ENCODE data around the gene MBTD1. TPM values are rescaled to one million over a fixed set of nuclear protein-coding genes. Genes with fewer than 3 reads are reported as not detected.
A peak's percentile ranks its signal among the peaks of the same experiment; 100 is the strongest.
"Not testable (repeated sequence)": the region's sequence is repeated elsewhere in the genome, so short reads cannot be mapped to it uniquely, and the experiment has no call there.

MBTD1 gene
- total and polyA plus RNA-seq, 5 donors, result 4.1 to 9.1 (median 6.2) TPM

GRCh38 chr17:51269991-51270390, 10.1 kb upstream of the MBTD1 start:
- Histone ChIP-seq H3K27me3 (ENCODE audit: control insufficient read depth, insufficient read depth) (no peaks in the 10 kb centered on the region), H3K4me1 (ENCODE audit: control insufficient read depth, insufficient read depth, low read length) (no peaks in the 10 kb centered on the region), H3K27ac (ENCODE audit: low read length) (no peak overlapping the region), H3K9me3 (ENCODE audit: control insufficient read depth, low read length) (no peaks in the 10 kb centered on the region), H3K4me3 (ENCODE audit: low read length) (no peak overlapping the region)
- intact Hi-C loops (cut with DNase I), result no loop called here
- WGBS, result 93% methylated on average over 6 of the region's 6 CpGs
- DNase-seq (no peak), ATAC-seq (no peak)

- 75% methylated on average over 4 of the region's 4 CpGs for WGBS
- H3K9me3 ChIP-seq (ENCODE audit: control insufficient read depth, low read length); H3K27ac ChIP-seq (ENCODE audit: low read length); H3K4me3 ChIP-seq (ENCODE audit: low read length); intact Hi-C loops (cut with DNase I); H3K4me1 ChIP-seq (ENCODE audit: control insufficient read depth, insufficient read depth, low read length); ATAC-seq; H3K27me3 ChIP-seq (ENCODE audit: control insufficient read depth, insufficient read depth); DNase-seq: not testable (repeated sequence)
Observed at GRCh38 chr17:51264466-51264865, 4.6 kb upstream of the MBTD1 start.

- Histone ChIP-seq H3K4me1 (ENCODE audit: control insufficient read depth, insufficient read depth, low read length) (peaks cover 7% of the 10 kb centered on the region), H3K27ac (ENCODE audit: low read length) (no peak overlapping the region), H3K27me3 (ENCODE audit: control insufficient read depth, insufficient read depth) (no peaks in the 10 kb centered on the region), H3K4me3 (ENCODE audit: low read length) (no peak overlapping the region), H3K9me3 (ENCODE audit: control insufficient read depth, low read length) (no peaks in the 10 kb centered on the region)
- intact Hi-C loops (cut with DNase I), result no loop called here
- WGBS, result 94% methylated on average over 3 of the region's 3 CpGs
- ATAC-seq (no peak), DNase-seq (no peak)
Observed at GRCh38 chr17:51263006-51263405, 3.2 kb upstream of the MBTD1 start.

- intact Hi-C loops (cut with DNase I), result no loop called here
- Histone ChIP-seq H3K9me3 (ENCODE audit: control insufficient read depth, low read length) (no peaks in the 10 kb centered on the region), H3K27me3 (ENCODE audit: control insufficient read depth, insufficient read depth) (no peaks in the 10 kb centered on the region), H3K27ac (ENCODE audit: low read length) (peak overlapping the region; percentile 50), H3K4me1 (ENCODE audit: control insufficient read depth, insufficient read depth, low read length) (peaks cover 7% of the 10 kb centered on the region), H3K4me3 (ENCODE audit: low read length) (peak overlapping the region; percentile 71)
- DNase-seq (peak in 1 of 3 donors; percentile 88), ATAC-seq (no peak)
- WGBS, result 8% methylated on average over 42 of the region's 42 CpGs
Observed at GRCh38 chr17:51261024-51261963, 1.4 kb upstream of the MBTD1 start.

GRCh38 chr17:51260237-51261023, 581 bp upstream of the MBTD1 start, which contains the start of gene UTP18:
TSS of gene UTP18 (plus strand) at chr17:51260546. CDS start at chr17:51260585, 39 bp downstream.
- intact Hi-C loops (cut with DNase I), result no loop called here

GRCh38 chr17:51258756-51259563, 889 bp downstream of the MBTD1 start:
- peak in 2 of 3 donors; percentile 64 to 65 for DNase-seq
- H3K27ac ChIP-seq (ENCODE audit: low read length), result peak overlapping the region; percentile 97
- H3K9me3 ChIP-seq (ENCODE audit: control insufficient read depth, low read length), result no peaks in the 10 kb centered on the region
- intact Hi-C loops (cut with DNase I), result no loop called here
- H3K4me3 ChIP-seq (ENCODE audit: low read length), result peak overlapping the region; percentile 74
- H3K27me3 ChIP-seq (ENCODE audit: control insufficient read depth, insufficient read depth), result no peaks in the 10 kb centered on the region
- under 1% methylated on average over 18 of the region's 18 CpGs for WGBS
- no peak for ATAC-seq
- peaks cover 7% of the 10 kb centered on the region for H3K4me1 ChIP-seq (ENCODE audit: control insufficient read depth, insufficient read depth, low read length)

More at GRCh38 chr17:51260237-51261023, 581 bp upstream of the MBTD1 start, which contains the start of gene UTP18:
- Histone ChIP-seq H3K4me3 (ENCODE audit: low read length) (peak within 1 kb of the TSS; percentile 74), H3K4me1 (ENCODE audit: control insufficient read depth, insufficient read depth, low read length) (peaks cover 7% of the 10 kb centered on the region), H3K9me3 (ENCODE audit: control insufficient read depth, low read length) (no peaks in the 10 kb centered on the region), H3K27me3 (ENCODE audit: control insufficient read depth, insufficient read depth) (no peaks in the 10 kb centered on the region), H3K27ac (ENCODE audit: low read length) (peak within 1 kb of the TSS; percentile 97)
- peak; percentile 98 to 99 (median 98) for DNase-seq
- peak; percentile 97 to 98 for ATAC-seq
- under 1% methylated on average over 93 of the region's 93 CpGs for WGBS

- no peak overlapping the region for H3K27ac ChIP-seq (ENCODE audit: low read length)
- no peak for DNase-seq
- peaks cover 7% of the 10 kb centered on the region for H3K4me1 ChIP-seq (ENCODE audit: control insufficient read depth, insufficient read depth, low read length)
- no peaks in the 10 kb centered on the region for H3K9me3 ChIP-seq (ENCODE audit: control insufficient read depth, low read length)
- intact Hi-C loops (cut with DNase I), result no loop called here
- 73% methylated on average over 3 of the region's 3 CpGs for WGBS
- no peak for ATAC-seq
- H3K4me3 ChIP-seq (ENCODE audit: low read length), result no peak overlapping the region
- H3K27me3 ChIP-seq (ENCODE audit: control insufficient read depth, insufficient read depth), result no peaks in the 10 kb centered on the region
Observed at GRCh38 chr17:51257150-51258081, 2.4 kb downstream of the MBTD1 start.

GRCh38 chr17:51256101-51256500, 3.7 kb downstream of the MBTD1 start:
- Histone ChIP-seq H3K4me1 (ENCODE audit: control insufficient read depth, insufficient read depth, low read length) (no peaks in the 10 kb centered on the region), H3K27ac (ENCODE audit: low read length) (no peak overlapping the region), H3K4me3 (ENCODE audit: low read length) (no peak overlapping the region), H3K9me3 (ENCODE audit: control insufficient read depth, low read length) (no peaks in the 10 kb centered on the region), H3K27me3 (ENCODE audit: control insufficient read depth, insufficient read depth) (no peaks in the 10 kb centered on the region)
- 88% methylated on average over 3 of the region's 3 CpGs for WGBS
- intact Hi-C loops (cut with DNase I), result no loop called here
- ATAC-seq (no peak), DNase-seq (no peak)

- 90% methylated on average over 6 of the region's 6 CpGs for WGBS
- Histone ChIP-seq H3K4me1 (ENCODE audit: control insufficient read depth, insufficient read depth, low read length) (no peaks in the 10 kb centered on the region), H3K27me3 (ENCODE audit: control insufficient read depth, insufficient read depth) (no peaks in the 10 kb centered on the region), H3K27ac (ENCODE audit: low read length) (no peak overlapping the region), H3K9me3 (ENCODE audit: control insufficient read depth, low read length) (no peaks in the 10 kb centered on the region), H3K4me3 (ENCODE audit: low read length) (no peak overlapping the region)
- no peak for DNase-seq
- ATAC-seq, result no peak
- intact Hi-C loops (cut with DNase I), result no loop called here
Observed at GRCh38 chr17:51255673-51256072, 4.2 kb downstream of the MBTD1 start.

GRCh38 chr17:51251010-51251409, 8.8 kb downstream of the MBTD1 start:
- DNase-seq (no peak), ATAC-seq (no peak)
- Histone ChIP-seq H3K27ac (ENCODE audit: low read length) (no peak overlapping the region), H3K4me3 (ENCODE audit: low read length) (no peak overlapping the region), H3K9me3 (ENCODE audit: control insufficient read depth, low read length) (no peaks in the 10 kb centered on the region), H3K4me1 (ENCODE audit: control insufficient read depth, insufficient read depth, low read length) (no peaks in the 10 kb centered on the region), H3K27me3 (ENCODE audit: control insufficient read depth, insufficient read depth) (no peaks in the 10 kb centered on the region)
- intact Hi-C loops (cut with DNase I), result no loop called here
